K562 (cell line): ENCODE data around the gene THAP4. TPM values are rescaled to one million over a fixed set of nuclear protein-coding genes. Genes with fewer than 3 reads are reported as not detected.

ENCODE experiments used
- ATAC-seq: fragments of 200-7000 bp; cut with Tn5 transposase; 3 replicates; pipeline ENCODE4 v1.9.1; 2020; ENCODE audit warnings: moderate library complexity
- BruUV-seq: library from RNA; stranded (reverse); fragments of 400-500 nt; replicated peaks from 2 replicates; lab custom pipeline; 2021; lab: Mats Ljungman, UMichigan
- CTCF ChIA-PET: fragments of 300-600 bp; formaldehyde crosslinking; extraction: SDS; loops from one replicate; lab custom pipeline; 2021; ENCODE audit warnings: low intra/inter-chr PET ratio; lab: Yijun Ruan, JAX
- POLR2A ChIA-PET: fragments of 300-600, 350-650 bp; sonication (Branson Sonifier 250); formaldehyde crosslinking; extraction: SDS; loops from one replicate; lab custom pipeline; 2021; ENCODE audit warnings: antibody characterized with exemption, inconsistent platforms; lab: Yijun Ruan, JAX
- DNase-seq, 4 experiments: peaks; one replicate each; pipeline versions ENCODE4 v3.0.0 to v3.0.0-alpha.2; 2011 to 2018; ENCODE audit warnings: low spot score in 3 of 4, mixed read lengths in 3 of 4; ENCODE audit errors: extremely low read depth in 1 of 4
- FAIRE-seq: peaks from 2 replicates; lab custom pipeline; 2011; peaks lifted over from hg19 to GRCh38; lab: Jason Lieb, UNC
- H2AFZ ChIP-seq: 2 replicates; pipeline ENCODE4 v1.6.0; 2011; ENCODE audit warnings: low read depth, low read length, control low read depth, inconsistent platforms
- H3K27ac ChIP-seq: fragments of 200-600 bp; 3 replicates; pipeline ENCODE4 v1.8.0; 2011; ENCODE audit warnings: low read depth, mild to moderate bottlenecking, control low read depth, inconsistent platforms, low read length, moderate library complexity, mixed read lengths; ENCODE audit errors: extremely low read depth
- H3K27me3 ChIP-seq, 2 experiments: fragments of 300-600 bp in 1 of 2; 2 replicates in 1 of 2; 3 replicates in 1 of 2; pipeline versions ENCODE4 v1.6.0 to v1.8.0; 2011; ENCODE audit warnings: inconsistent platforms in 2 of 2, low read length in 2 of 2, mild to moderate bottlenecking in 1 of 2, mixed read lengths in 1 of 2, moderate library complexity in 1 of 2; ENCODE audit not compliant: control insufficient read depth in 2 of 2, insufficient read depth in 2 of 2
- H3K36me3 ChIP-seq: fragments of 300-600 bp; 3 replicates; pipeline ENCODE4 v1.8.0; 2011; ENCODE audit warnings: mild to moderate bottlenecking, low read length, inconsistent platforms; ENCODE audit not compliant: control insufficient read depth, insufficient read depth
- H3K4me1 ChIP-seq, 2 experiments: fragments of 200-600 bp in 1 of 2; replicated peaks in 1 of 2; 2 replicates in 1 of 2; 3 replicates in 1 of 2; pipeline versions ENCODE4 v1.5.1 to v1.8.0; 2011; ENCODE audit warnings: inconsistent platforms in 2 of 2, low read length in 2 of 2, mild to moderate bottlenecking in 1 of 2, mixed read lengths in 1 of 2, moderate library complexity in 1 of 2; ENCODE audit not compliant: control insufficient read depth in 2 of 2, insufficient read depth in 2 of 2
- H3K4me2 ChIP-seq: 2 replicates; pipeline ENCODE4 v1.6.1; 2011; ENCODE audit warnings: low read length, control low read depth, inconsistent platforms, mixed read lengths; ENCODE audit not compliant: insufficient read depth
- H3K4me3 ChIP-seq: fragments of 200-600 bp; sonication (generic), shearing (Covaris generic); 2 replicates; pipeline ENCODE4 v1.5.1; 2016; ENCODE audit warnings: control low read depth, inconsistent platforms
- H3K79me2 ChIP-seq: fragments of 200-600 bp; 3 replicates; pipeline ENCODE4 v1.8.0; 2011; ENCODE audit warnings: low read length, inconsistent platforms; ENCODE audit not compliant: control insufficient read depth, insufficient read depth
- H3K9ac ChIP-seq, 2 experiments: 2 replicates each; pipeline versions ENCODE4 v1.6.0 to v1.6.1; 2011; ENCODE audit warnings: low read depth in 2 of 2, low read length in 2 of 2, control low read depth in 1 of 2, inconsistent platforms in 1 of 2, mild to moderate bottlenecking in 1 of 2, mixed read lengths in 1 of 2; ENCODE audit not compliant: insufficient read depth in 1 of 2
- H3K9me1 ChIP-seq: one replicate; pipeline ENCODE4 v1.6.0; 2011; ENCODE audit warnings: inconsistent platforms, mild to moderate bottlenecking, low read length, moderate library complexity; ENCODE audit not compliant: control insufficient read depth, insufficient read depth
- H3K9me3 ChIP-seq: replicated peaks from 2 replicates; pipeline ENCODE4 v1.5.1; 2011; ENCODE audit warnings: low read depth, low read length, inconsistent platforms; ENCODE audit not compliant: control insufficient read depth, insufficient read depth
- H4K20me1 ChIP-seq: replicated peaks from 2 replicates; pipeline ENCODE4 v1.6.1; 2011; ENCODE audit warnings: low read length, inconsistent platforms, mixed read lengths; ENCODE audit not compliant: control insufficient read depth, insufficient read depth
- MED1 ChIP-seq: sonication (generic); formaldehyde crosslinking; IDR thresholded peaks from 2 replicates; pipeline ENCODE4 v1.8.1; 2023; ENCODE audit warnings: missing genetic modification reagents, borderline replicate concordance
- NEUROD1 ChIP-seq: fragments of 150-350 bp; IDR thresholded peaks from 2 replicates; pipeline ENCODE4 v1.6.1; 2014; ENCODE audit warnings: borderline replicate concordance, low read length, low read depth; ENCODE audit not compliant: partially characterized antibody
- POLR2G ChIP-seq: fragments of 200-400 bp; formaldehyde crosslinking; IDR thresholded peaks from 2 replicates; pipeline ENCODE4 v1.6.1; 2017; ENCODE audit warnings: low read depth, mild to moderate bottlenecking, antibody characterized with exemption, low read length, moderate library complexity
- RBM34 ChIP-seq: fragments of 200-400 bp; formaldehyde crosslinking; IDR thresholded peaks from 2 replicates; pipeline ENCODE4 v1.6.1; 2018; ENCODE audit warnings: low read length, borderline replicate concordance; ENCODE audit not compliant: insufficient read depth
- WGBS: fragments of 100-300 bp; shearing (Covaris generic); methylation state at CpG from one replicate; pipeline ENCODE4 v1.1.6; 2016; ENCODE audit warnings: low coverage, mixed read lengths; ENCODE audit not compliant: insufficient coverage; ENCODE audit errors: missing lambda C conversion rate; 5-methylcytosine and 5-hydroxymethylcytosine counted together
- in situ Hi-C: fragments of 300-500 bp; cut with MboI; formaldehyde crosslinking; loops from 4 replicates; pipeline ENCODE4 v1.15.0; 2018; ENCODE audit warnings: inconsistent platforms, mixed read lengths
- intact Hi-C: fragments of 100-400 bp; cut with micrococcal nuclease; formaldehyde crosslinking; loops from 2 replicates; pipeline ENCODE4 v1.14.2; 2022
- polyA plus RNA-seq, 8 experiments: library from polyadenylated mRNA; depleted of rRNA in 4 of 8; stranded (reverse) in 5 of 8; unstranded in 3 of 8; fragments of >200 nt; fragmentation: Nextera tagmentation in 2 of 8; fragmentation: Illumina TruSeq in 1 of 8; extraction: Ambion mirVana in 2 of 8; extraction: Trizol in 1 of 8; gene quantifications; 2 replicates each; pipeline versions ENCODE4 v1.2.1 to v1.2.3, GENCODE V29; 2011 to 2014; ENCODE audit warnings: inconsistent platforms in 1 of 8, missing spikeins in 1 of 8
- total RNA-seq, 7 experiments: library from RNA; depleted of rRNA in 6 of 7; stranded (reverse); fragments of >200 nt in 6 of 7; fragmentation: Illumina TruSeq in 2 of 7; extraction: Trizol in 2 of 7; gene quantifications; 2 replicates each; pipeline versions ENCODE4 v1.2.1 to v1.2.3, GENCODE V29; 2011 to 2021; ENCODE audit warnings: low replicate concordance in 1 of 7

The THAP4 gene
- total and polyA plus RNA-seq, 9 of the 15 experiments (the other 6 are each of a cell fraction or from before 2014, with no cell fraction given) = 8.6 to 60.9 (median 43.9) TPM

DNA sequence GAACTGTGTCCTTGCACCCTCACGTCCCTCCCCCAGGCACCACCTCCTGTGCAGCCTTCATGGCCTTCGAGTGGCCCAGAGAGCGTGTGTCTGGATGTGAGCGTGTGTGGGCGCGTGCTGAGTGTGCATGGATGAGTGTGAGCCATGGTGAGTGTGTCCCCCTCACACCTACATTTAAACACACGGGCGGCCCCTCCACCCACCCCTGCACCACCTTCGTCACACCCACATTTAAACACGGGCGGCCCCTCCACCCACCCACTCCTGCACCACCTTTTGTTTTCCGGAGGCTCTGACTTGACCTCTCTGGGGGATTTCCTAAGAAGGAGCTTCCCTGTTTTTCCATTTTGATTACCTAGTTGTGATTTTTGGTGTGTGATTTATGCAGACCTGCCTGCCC is 31.9 kb upstream of the THAP4 start (continued):
- no peak for TF ChIP-seq MED1 (CRISPR knock-in tag)
- TF ChIP-seq, all 486 proteins: peak for 0

GRCh38 chr2:241668354-241668753 is 31.4 kb upstream of the THAP4 start:
- no peak overlapping the region for H2AFZ ChIP-seq
- FAIRE-seq = no peak
- ATAC-seq = no peak
- no peaks in the 10 kb centered on the region for H3K9me1 ChIP-seq
- CTCF ChIA-PET = no interaction called here
- H3K36me3 ChIP-seq = peaks cover 28% of the 10 kb centered on the region; the same call in 2 of the 3 replicates
- 100% methylated on average over 1 of the region's 21 CpGs for WGBS
- DNase-seq = no peak
- BruUV-seq = no TSS peak
- no peaks in the 10 kb centered on the region for H3K9me3 ChIP-seq
- POLR2A ChIA-PET = interaction anchor here (1.1 to 1.2 kb wide), 2 partner anchors 10 to 18 kb away, joined by 3 read pairs; partner anchors contain the start of gene DTYMK
- H3K9ac ChIP-seq = no peak overlapping the region
- H3K4me2 ChIP-seq = no peak overlapping the region
- H3K27ac ChIP-seq = no peak overlapping the region
- intact Hi-C loops (loop anchor here (5.0 kb wide), 1 partner anchor 209 kb away; no protein-coding TSS in a partner anchor), in situ Hi-C loops (no loop called here)
- no peak overlapping the region for H3K4me3 ChIP-seq
- H3K4me1 ChIP-seq = peaks cover 0 to 5% of the 10 kb centered on the region in 2 experiments; a peak in 3 of 5 replicates
- peak; percentile 32; the same call in 1 of the 2 replicates for TF ChIP-seq POLR2G
- no peak for TF ChIP-seq NEUROD1
- TF ChIP-seq RBM34 = no peak
- H4K20me1 ChIP-seq = no peaks in the 10 kb centered on the region
- H3K27me3 ChIP-seq = no peaks in the 10 kb centered on the region
- H3K79me2 ChIP-seq = no peaks in the 10 kb centered on the region
